Stimulated activated memory B cell treated with anti-CD40 and anti-IgM and Interleukin-4, amounts not matched to agents 10 μg/mL and 1 μg/mL and 100 μg/mL, for 72 hours (primary cell): ENCODE measurements around the gene SPATS2.
"Not testable (repeated sequence)": the region's sequence is repeated elsewhere in the genome, so short reads cannot be mapped to it uniquely, and the experiment has no call there.

Source experiments
- ATAC-seq: fragments of 150-1000 bp; cut with Tn5 transposase; 2 replicates; pipeline ENCODE4 v1.10.0; 2021
- H3K27ac Mint-ChIP-seq: one replicate; pipeline ENCODE4 v1.8.0; 2022; ENCODE audit warnings: mild to moderate bottlenecking, mixed read lengths
- H3K27me3 Mint-ChIP-seq: one replicate; pipeline ENCODE4 v1.8.0; 2022; ENCODE audit warnings: mixed read lengths
- H3K36me3 Mint-ChIP-seq: one replicate; pipeline ENCODE4 v1.8.0; 2022; ENCODE audit warnings: mixed read lengths
- H3K4me1 Mint-ChIP-seq: one replicate; pipeline ENCODE4 v1.8.0; 2022; ENCODE audit warnings: mixed read lengths
- H3K4me3 Mint-ChIP-seq: one replicate; pipeline ENCODE4 v1.8.0; 2022; ENCODE audit warnings: mild to moderate bottlenecking, moderate library complexity, mixed read lengths
- H3K9me3 Mint-ChIP-seq: one replicate; pipeline ENCODE4 v1.8.0; 2022; ENCODE audit warnings: mixed read lengths

SPATS2 gene

GRCh38 chr12:49367381-49368239 is at the start of gene SPATS2:
Gene SPATS2 (plus strand): TSS chr12:49367462. CDS start chr12:49461013, 93,551 bp downstream.
- Mint-ChIP-seq H3K27ac (peak within 1 kb of the TSS; percentile 84), H3K4me3 (peak within 1 kb of the TSS; percentile 81), H3K9me3 (no peaks in the 10 kb centered on the region), H3K27me3 (no peaks in the 10 kb centered on the region), H3K36me3 (peaks cover 2% of the 10 kb centered on the region), H3K4me1 (peaks cover 52% of the 10 kb centered on the region)
- ATAC-seq = no peak

DNA sequence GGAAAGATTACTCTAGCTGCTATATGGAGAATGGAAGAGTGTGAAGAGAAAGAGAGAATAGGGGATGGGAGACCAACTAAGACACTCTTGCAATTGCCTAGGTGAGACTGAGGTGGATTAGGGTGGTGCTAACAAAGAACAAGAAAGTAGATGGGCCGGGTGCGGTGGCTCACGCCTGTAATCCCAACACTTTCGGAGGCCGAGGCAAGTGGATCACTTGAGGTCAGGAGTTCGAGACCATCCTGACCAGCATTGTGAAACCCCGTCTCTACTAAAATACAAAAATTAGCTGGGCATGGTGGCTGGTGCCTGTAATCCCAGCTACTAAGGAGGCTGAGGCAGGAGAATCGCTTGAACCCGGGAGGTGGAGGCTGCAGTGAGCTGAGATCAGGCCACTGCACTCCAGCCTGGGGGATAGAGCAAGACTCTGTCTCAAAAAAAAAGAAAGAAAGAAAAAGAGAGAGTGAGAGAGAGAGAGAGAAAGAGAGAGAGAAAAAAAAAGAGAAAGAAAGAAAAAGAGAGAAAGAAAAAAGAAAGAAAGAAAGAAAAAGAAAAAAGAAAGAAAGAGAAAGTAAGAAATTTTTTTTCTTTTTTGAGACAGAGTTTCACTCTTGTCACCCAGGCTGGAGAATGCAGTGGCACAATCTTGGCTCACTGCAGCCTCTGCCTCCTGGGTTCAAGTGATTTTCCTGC is 46.7 kb upstream of the SPATS2 start:
- peak overlapping the region; percentile 22 for H3K4me3 Mint-ChIP-seq
- ATAC-seq, H3K9me3 Mint-ChIP-seq, H3K27ac Mint-ChIP-seq, H3K27me3 Mint-ChIP-seq, H3K36me3 Mint-ChIP-seq: not testable (repeated sequence)
- H3K4me1 Mint-ChIP-seq = peaks cover 21% of the 10 kb centered on the region

GRCh38 chr12:49322367-49322707 is 44.9 kb upstream of the SPATS2 start:
- Mint-ChIP-seq H3K4me1 (peaks cover 21% of the 10 kb centered on the region), H3K4me3 (peak overlapping the region; percentile 89), H3K27me3 (no peaks in the 10 kb centered on the region), H3K27ac (peak overlapping the region; percentile 73), H3K9me3 (no peaks in the 10 kb centered on the region), H3K36me3 (no peaks in the 10 kb centered on the region)
- ATAC-seq = no peak

DNA sequence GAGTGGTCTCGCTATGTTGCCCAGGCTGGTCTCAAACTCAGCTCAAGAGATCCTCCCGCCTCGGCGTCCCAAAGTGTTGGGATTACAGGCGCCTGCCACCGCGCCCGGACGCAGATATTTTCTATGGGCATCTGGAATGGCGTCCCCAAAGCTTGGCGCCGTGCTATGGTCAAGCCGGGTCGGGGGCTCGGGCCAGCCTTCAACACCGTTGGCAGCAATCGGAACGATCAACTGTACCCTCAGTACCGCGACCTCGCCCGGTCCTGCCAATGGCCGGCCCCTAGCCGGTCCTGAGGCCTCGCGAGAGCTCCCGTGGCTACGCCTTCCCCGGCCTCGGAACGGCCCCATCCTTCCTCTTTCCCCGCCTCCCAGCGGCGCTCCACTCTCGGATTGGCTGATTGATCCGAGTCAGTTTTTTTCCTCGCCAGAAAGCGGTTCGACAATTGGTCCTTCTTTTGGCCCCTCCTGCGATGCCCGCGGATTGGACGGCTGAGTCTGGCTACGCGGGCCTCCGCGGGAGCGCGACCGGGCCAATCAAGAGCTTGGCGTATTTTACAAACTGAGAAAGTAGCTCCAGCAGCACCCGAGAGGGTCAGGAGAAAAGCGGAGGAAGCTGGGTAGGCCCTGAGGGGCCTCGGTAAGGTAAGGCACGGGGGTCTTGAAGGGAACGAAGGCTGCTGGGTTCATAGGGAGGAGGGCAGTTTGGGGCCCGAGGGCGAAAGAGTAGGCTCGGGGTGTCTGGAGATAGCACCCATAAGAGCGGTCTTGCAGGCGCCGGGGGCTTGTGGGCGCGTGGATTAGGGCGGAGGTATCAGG is 44.3 kb upstream of the SPATS2 start, which contains the start of gene TROAP:
TROAP (plus strand) TSS at position 548 of the 816 bp plus-strand sequence. CDS start 354 bp downstream, outside the sequence.
- Mint-ChIP-seq H3K27me3 (no peaks in the 10 kb centered on the region), H3K27ac (peak within 1 kb of the TSS; percentile 73), H3K4me1 (peaks cover 21% of the 10 kb centered on the region), H3K9me3 (no peaks in the 10 kb centered on the region), H3K4me3 (peak within 1 kb of the TSS; percentile 89), H3K36me3 (no peaks in the 10 kb centered on the region)
- peak; percentile 99 for ATAC-seq

DNA sequence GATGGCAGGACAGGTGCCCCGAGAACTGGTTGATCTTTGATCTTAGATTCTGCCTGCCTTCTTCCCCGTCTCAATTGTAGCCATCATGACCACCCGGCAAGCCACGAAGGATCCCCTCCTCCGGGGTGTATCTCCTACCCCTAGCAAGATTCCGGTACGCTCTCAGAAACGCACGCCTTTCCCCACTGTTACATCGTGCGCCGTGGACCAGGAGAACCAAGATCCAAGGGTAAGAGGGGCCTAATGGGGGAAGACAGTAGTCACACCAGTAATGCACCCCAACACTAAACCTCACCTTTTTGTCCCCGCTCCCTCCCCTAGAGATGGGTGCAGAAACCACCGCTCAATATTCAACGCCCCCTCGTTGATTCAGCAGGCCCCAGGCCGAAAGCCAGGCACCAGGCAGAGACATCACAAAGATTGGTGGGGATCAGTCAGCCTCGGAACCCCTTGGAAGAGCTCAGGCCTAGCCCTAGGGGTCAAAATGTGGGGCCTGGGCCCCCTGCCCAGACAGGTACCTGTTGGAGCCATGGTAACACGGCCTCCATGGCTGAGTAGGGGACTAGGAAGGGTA is 43.7 kb upstream of the SPATS2 start:
- H3K9me3 Mint-ChIP-seq = no peaks in the 10 kb centered on the region
- no peaks in the 10 kb centered on the region for H3K27me3 Mint-ChIP-seq
- H3K27ac Mint-ChIP-seq = peak overlapping the region; percentile 73
- no peak for ATAC-seq
- peaks cover 21% of the 10 kb centered on the region for H3K4me1 Mint-ChIP-seq
- H3K4me3 Mint-ChIP-seq = peak overlapping the region; percentile 89
- no peaks in the 10 kb centered on the region for H3K36me3 Mint-ChIP-seq

DNA sequence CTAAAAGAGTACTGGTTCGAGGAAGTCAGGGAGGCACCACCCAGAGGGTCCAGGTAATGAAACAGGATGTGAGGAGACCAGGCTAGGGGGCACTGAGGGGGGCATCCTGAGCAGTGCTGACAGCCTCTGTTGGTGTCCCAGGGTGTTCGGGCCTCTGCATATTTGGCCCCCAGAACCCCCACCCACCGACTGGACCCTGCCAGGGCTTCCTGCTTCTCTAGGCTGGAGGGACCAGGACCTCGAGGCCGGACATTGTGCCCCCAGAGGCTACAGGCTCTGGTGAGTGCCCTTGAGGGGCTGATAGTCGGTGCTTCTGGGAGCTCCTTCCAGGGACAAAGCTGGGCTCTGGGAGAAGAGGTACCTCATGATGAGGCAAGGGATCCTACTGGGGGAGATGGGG is 41.7 kb upstream of the SPATS2 start:
- Mint-ChIP-seq H3K36me3 (no peaks in the 10 kb centered on the region), H3K4me3 (no peak overlapping the region), H3K4me1 (peaks cover 21% of the 10 kb centered on the region), H3K27me3 (no peaks in the 10 kb centered on the region), H3K27ac (no peak overlapping the region), H3K9me3 (no peaks in the 10 kb centered on the region)
- no peak for ATAC-seq

DNA sequence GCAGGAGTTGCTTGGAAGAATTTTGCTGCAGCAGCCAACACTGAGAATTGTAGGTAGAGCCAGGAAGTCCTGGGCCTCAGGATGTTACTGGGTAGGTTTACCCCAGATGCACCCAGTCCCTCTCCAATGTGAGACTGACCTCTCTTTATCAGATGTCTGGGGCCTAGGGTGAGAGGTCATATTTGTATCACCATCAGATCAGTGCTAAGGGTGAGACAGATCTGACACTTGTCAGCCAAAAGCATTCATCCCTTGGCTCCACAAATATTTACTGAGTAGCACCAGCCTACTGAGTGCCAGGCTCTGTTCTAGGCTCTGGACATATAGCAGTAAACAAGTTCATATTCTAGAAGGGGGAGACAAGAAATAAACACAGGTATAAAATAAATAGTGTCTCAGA is 39.9 kb upstream of the SPATS2 start:
- Mint-ChIP-seq H3K27ac (no peak overlapping the region), H3K36me3 (no peaks in the 10 kb centered on the region), H3K4me1 (peaks cover 20% of the 10 kb centered on the region), H3K4me3 (no peak overlapping the region), H3K27me3 (peaks cover 12% of the 10 kb centered on the region), H3K9me3 (no peaks in the 10 kb centered on the region)
- no peak for ATAC-seq

DNA sequence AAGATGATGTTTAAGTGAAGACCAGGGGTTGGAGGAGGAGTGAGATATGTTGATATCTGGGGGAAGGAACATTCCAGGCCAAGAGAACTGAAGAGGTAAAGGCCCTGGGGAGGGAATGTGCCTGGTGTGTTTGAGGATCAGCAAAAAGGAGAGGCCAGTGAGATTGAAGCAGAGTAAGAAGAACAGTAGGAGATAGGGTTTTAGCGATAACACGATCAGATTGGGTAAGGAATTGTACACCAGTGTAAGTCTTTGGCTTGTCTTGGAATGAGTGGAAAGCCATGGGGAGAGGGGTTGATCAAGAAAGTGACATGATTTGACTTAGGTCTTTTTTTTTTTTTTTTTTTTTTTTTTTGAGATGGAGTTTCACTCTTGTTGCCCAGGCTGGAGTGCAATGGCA is 39.4 kb upstream of the SPATS2 start:
- peaks cover 23% of the 10 kb centered on the region for H3K4me1 Mint-ChIP-seq
- no peaks in the 10 kb centered on the region for H3K9me3 Mint-ChIP-seq
- no peak overlapping the region for H3K27ac Mint-ChIP-seq
- no peak for ATAC-seq
- H3K4me3 Mint-ChIP-seq = no peak overlapping the region
- H3K36me3 Mint-ChIP-seq = no peaks in the 10 kb centered on the region
- H3K27me3 Mint-ChIP-seq = peaks cover 17% of the 10 kb centered on the region

- Mint-ChIP-seq H3K9me3 (no peaks in the 10 kb centered on the region), H3K4me3 (no peak overlapping the region), H3K27ac (no peak overlapping the region), H3K36me3 (no peaks in the 10 kb centered on the region), H3K4me1 (peaks cover 18% of the 10 kb centered on the region), H3K27me3 (peaks cover 23% of the 10 kb centered on the region)
- ATAC-seq = no peak
These were observed 38.4 kb upstream of the SPATS2 start for GRCh38 chr12:49328816-49329215.

GRCh38 chr12:49330032-49330619 is 37.1 kb upstream of the SPATS2 start:
- Mint-ChIP-seq H3K4me3 (no peak overlapping the region), H3K27ac (no peak overlapping the region), H3K9me3 (peaks cover 3% of the 10 kb centered on the region), H3K36me3 (no peaks in the 10 kb centered on the region), H3K27me3 (peaks cover 34% of the 10 kb centered on the region), H3K4me1 (peaks cover 25% of the 10 kb centered on the region)
- ATAC-seq = no peak

GRCh38 chr12:49330631-49331379 is 36.5 kb upstream of the SPATS2 start:
- peaks cover 25% of the 10 kb centered on the region for H3K4me1 Mint-ChIP-seq
- no peak overlapping the region for H3K4me3 Mint-ChIP-seq
- H3K9me3 Mint-ChIP-seq = peaks cover 3% of the 10 kb centered on the region
- peaks cover 41% of the 10 kb centered on the region for H3K27me3 Mint-ChIP-seq
- no peak for ATAC-seq
- no peak overlapping the region for H3K27ac Mint-ChIP-seq
- no peaks in the 10 kb centered on the region for H3K36me3 Mint-ChIP-seq

DNA sequence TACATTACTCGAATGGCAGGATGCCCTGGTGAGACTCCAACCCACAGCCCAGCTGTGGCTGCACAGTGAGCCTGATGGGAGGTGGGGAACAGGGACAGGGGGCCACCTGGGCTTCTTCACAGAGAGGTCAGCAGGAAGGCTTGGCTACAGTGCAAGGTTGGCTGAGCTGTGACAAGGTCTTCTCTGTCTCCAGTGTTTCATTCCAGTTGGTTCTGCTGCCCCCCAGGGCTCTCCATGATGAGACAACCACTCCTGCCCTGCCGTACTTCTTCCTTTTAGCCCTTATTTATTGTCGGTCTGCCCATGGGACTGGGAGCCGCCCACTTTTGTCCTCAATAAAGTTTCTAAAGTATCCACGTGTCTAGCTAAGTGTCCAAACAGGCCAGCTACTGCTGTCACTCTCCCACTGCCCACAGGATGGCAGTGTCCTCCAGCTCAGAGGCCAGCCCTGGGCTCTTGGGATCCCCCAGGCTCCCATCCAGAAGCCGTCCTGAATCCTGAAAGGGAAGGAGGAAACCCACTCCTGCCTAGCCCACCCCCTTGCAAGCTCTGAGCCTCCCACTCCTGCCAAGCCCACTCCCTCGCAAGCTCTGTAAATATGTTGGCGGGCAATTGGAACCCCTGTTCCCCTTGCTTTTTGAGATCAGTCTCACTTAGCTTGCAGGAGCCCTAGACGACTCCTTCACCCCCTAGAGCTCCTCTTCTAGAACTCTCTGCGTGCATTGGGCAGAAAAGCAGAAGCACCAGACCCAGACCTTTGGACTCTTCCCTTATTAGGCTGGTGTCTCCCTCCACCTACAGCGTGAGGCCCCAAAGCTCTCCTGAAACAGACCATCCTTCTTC is 35.7 kb upstream of the SPATS2 start:
- ATAC-seq = no peak
- peaks cover 43% of the 10 kb centered on the region for H3K27me3 Mint-ChIP-seq
- no peak overlapping the region for H3K27ac Mint-ChIP-seq
- H3K36me3 Mint-ChIP-seq = no peaks in the 10 kb centered on the region
- H3K4me3 Mint-ChIP-seq = no peak overlapping the region
- H3K9me3 Mint-ChIP-seq = peaks cover 3% of the 10 kb centered on the region
- H3K4me1 Mint-ChIP-seq = peaks cover 26% of the 10 kb centered on the region

DNA sequence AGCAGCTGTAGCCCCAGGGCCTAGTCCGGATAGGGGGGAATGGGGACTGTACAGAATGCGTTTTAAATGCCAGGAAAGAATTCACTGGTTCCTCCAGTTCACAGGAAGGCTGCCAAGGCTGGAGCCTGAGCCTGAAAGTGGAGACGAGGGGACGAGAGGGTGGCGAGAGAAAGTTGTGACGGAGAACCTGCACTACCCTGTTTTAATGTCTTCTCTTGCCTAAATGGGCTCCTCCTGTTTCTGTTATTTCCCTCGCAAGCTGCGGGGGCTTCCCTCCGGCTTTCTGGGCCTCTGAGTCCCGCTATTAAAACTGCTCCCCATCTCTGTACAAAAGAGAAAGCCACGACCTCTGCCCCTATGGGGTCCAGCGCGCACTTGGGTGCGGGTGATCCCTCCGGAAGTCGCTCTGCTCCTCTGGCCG is 34.8 kb upstream of the SPATS2 start:
- H3K27ac Mint-ChIP-seq = no peak overlapping the region
- no peak for ATAC-seq
- no peaks in the 10 kb centered on the region for H3K36me3 Mint-ChIP-seq
- H3K4me3 Mint-ChIP-seq = no peak overlapping the region
- H3K9me3 Mint-ChIP-seq = peaks cover 3% of the 10 kb centered on the region
- H3K27me3 Mint-ChIP-seq = peaks cover 52% of the 10 kb centered on the region
- peaks cover 34% of the 10 kb centered on the region for H3K4me1 Mint-ChIP-seq
